SKM-1 treated with dmso at 0.1 percent for 144 hours (cell line): ENCODE data around the gene PGGHG.
"Not testable (repeated sequence)": the region's sequence is repeated elsewhere in the genome, so short reads cannot be mapped to it uniquely, and the experiment has no call there.

Source experiments
- DNase-seq: peaks from one replicate; lab custom pipeline; 2025; ENCODE audit not compliant: unreplicated experiment; lab: John Stamatoyannopoulos, UW

PGGHG gene

GRCh38 chr11:311013-311748, 22.3 kb downstream of the PGGHG start:
- not testable (repeated sequence) for DNase-seq

- no peak for DNase-seq
Observed at GRCh38 chr11:312092-312816, 23.3 kb downstream of the PGGHG start.

- DNase-seq = no peak
Observed at GRCh38 chr11:313304-313786, 24.4 kb downstream of the PGGHG start.

GRCh38 chr11:313787-314553, 25.0 kb downstream of the PGGHG start, which contains the start of gene IFITM1:
Gene IFITM1, plus strand, starts transcription at chr11:314040. Its CDS starts 131 bp downstream, at chr11:314171.
- DNase-seq = peak; percentile 65

- not testable (repeated sequence) for DNase-seq
Observed at GRCh38 chr11:314554-314875, 25.6 kb downstream of the PGGHG start.

- DNase-seq = no peak
Observed at GRCh38 chr11:315051-315481, 26.1 kb downstream of the PGGHG start.

- no peak for DNase-seq
Observed at GRCh38 chr11:315516-315994, 26.6 kb downstream of the PGGHG start.

- DNase-seq = no peak
Observed at GRCh38 chr11:316031-316701, 27.2 kb downstream of the PGGHG start.

GRCh38 chr11:316891-317301, 28.0 kb downstream of the PGGHG start:
- DNase-seq = no peak

GRCh38 chr11:317668-318404, 28.9 kb downstream of the PGGHG start:
- not testable (repeated sequence) for DNase-seq

- DNase-seq = not testable (repeated sequence)
Observed at GRCh38 chr11:318405-319120, 29.6 kb downstream of the PGGHG start.

- DNase-seq = not testable (repeated sequence)
Observed at GRCh38 chr11:319121-319887, 30.4 kb downstream of the PGGHG start.

- not testable (repeated sequence) for DNase-seq
Observed at GRCh38 chr11:319888-320273, 31.0 kb downstream of the PGGHG start.

- no peak for DNase-seq
Observed at GRCh38 chr11:324156-324555, 35.2 kb downstream of the PGGHG start.

- DNase-seq = not testable (repeated sequence)
Observed at GRCh38 chr11:324593-325517, 35.9 kb downstream of the PGGHG start.

- no peak for DNase-seq
Observed at GRCh38 chr11:325796-326591, 37.1 kb downstream of the PGGHG start.

GRCh38 chr11:326592-326841, 37.6 kb downstream of the PGGHG start:
- DNase-seq = no peak
